H1 (cell line): ENCODE data around the gene ANKRD13B.

Source experiments
- BRCA1 ChIP-seq: IDR thresholded peaks from 2 replicates; pipeline ENCODE4 v1.6.1; 2012; ENCODE audit warnings: low read depth, low read length, improper control_type of control experiment
- CREB1 ChIP-seq: IDR thresholded peaks from 2 replicates; pipeline ENCODE4 v1.6.1; 2012; ENCODE audit warnings: inconsistent platforms
- CTCF ChIP-seq, 3 experiments: IDR thresholded peaks; 1 replicate in 2 of 3; 2 replicates in 1 of 3; pipeline versions ENCODE4 v1.5.1 to v1.6.1; 2011; ENCODE audit warnings: low read length in 3 of 3, mild to moderate bottlenecking in 3 of 3, inconsistent platforms in 2 of 3, low read depth in 1 of 3, moderate library complexity in 1 of 3; ENCODE audit not compliant: insufficient read depth in 1 of 3; ENCODE audit errors: control extremely low read depth in 1 of 3
- EP300 ChIP-seq, 2 experiments: IDR thresholded peaks; 1 replicate in 1 of 2; 2 replicates in 1 of 2; pipeline ENCODE4 v1.6.1; 2011 to 2012; ENCODE audit warnings: low read depth in 2 of 2, low read length in 2 of 2, mild to moderate bottlenecking in 2 of 2, borderline replicate concordance in 1 of 2, inconsistent platforms in 1 of 2, moderate library complexity in 1 of 2
- EZH2 ChIP-seq: fragments of 200-600 bp; sonication (generic); IDR thresholded peaks from 2 replicates; pipeline ENCODE4 v1.7.1; 2012; ENCODE audit warnings: low read depth, mild to moderate bottlenecking, moderate library complexity, low read length, inconsistent platforms; ENCODE audit not compliant: severe bottlenecking
- GABPA ChIP-seq: IDR thresholded peaks from 2 replicates; pipeline ENCODE4 v1.6.1; 2011; ENCODE audit warnings: mild to moderate bottlenecking, low read length, moderate library complexity, borderline replicate concordance; ENCODE audit not compliant: insufficient read depth
- NRF1 ChIP-seq: IDR thresholded peaks from 2 replicates; pipeline ENCODE4 v1.6.1; 2011; ENCODE audit warnings: mild to moderate bottlenecking, low read depth, low read length, improper control_type of control experiment
- POLR2AphosphoS5 ChIP-seq: IDR thresholded peaks from 2 replicates; pipeline ENCODE4 v1.6.1; 2011; ENCODE audit warnings: low read depth, low read length
- RFX5 ChIP-seq: IDR thresholded peaks from 2 replicates; pipeline ENCODE4 v1.6.1; 2011; ENCODE audit warnings: low read depth, low read length, improper control_type of control experiment, borderline replicate concordance
- TAF1 ChIP-seq: IDR thresholded peaks from 2 replicates; pipeline ENCODE4 v1.6.1; 2011; ENCODE audit warnings: mild to moderate bottlenecking, low read depth, low read length
- USF2 ChIP-seq: IDR thresholded peaks from 2 replicates; pipeline ENCODE4 v1.6.1; 2011; ENCODE audit warnings: low read length, improper control_type of control experiment
- ZNF274 ChIP-seq: IDR thresholded peaks from 2 replicates; pipeline ENCODE4 v1.7.0; 2012; ENCODE audit warnings: low read length, borderline replicate concordance; ENCODE audit errors: extremely low read depth

- TF ChIP-seq POLR2AphosphoS5 (no peak), GABPA (no peak), EP300 (IDR thresholded peaks at IDR 0.05; ENCODE audit: borderline replicate concordance in 1 of 2, low read depth in 2 of 2, low read length in 2 of 2) (no peak), CTCF (IDR thresholded peaks at IDR 0.05; ENCODE audit: control extremely low read depth in 1 of 3, insufficient read depth in 1 of 3, low read depth in 1 of 3, low read length in 3 of 3) (no peak), TAF1 (no peak), RFX5 (no peak), BRCA1 (no peak), ZNF274 (no peak), EZH2 (no peak), NRF1 (no peak), CREB1 (no peak), USF2 (no peak)
Observed at GRCh38 chr17:29577385-29578211, 15.3 kb upstream of the ANKRD13B start.
